OCI-LY7 (cell line): ENCODE results near the gene RFNG. TPM values are rescaled to one million over a fixed set of nuclear protein-coding genes. Genes with fewer than 3 reads are reported as not detected.

Source experiments
- BruUV-seq: library from RNA; stranded (reverse); fragments of 400-500 nt; replicated peaks from 2 replicates; lab custom pipeline; 2021; lab: Mats Ljungman, UMichigan
- CTCF ChIA-PET: fragments of 300-600 bp; sonication (Branson Sonifier 250); formaldehyde crosslinking; loops from one replicate; lab custom pipeline; 2022; ENCODE audit warnings: antibody characterized with exemption; ENCODE audit not compliant: unreplicated experiment; lab: Charles Lee
- POLR2A ChIA-PET: fragments of 300-600 bp; sonication (Branson Sonifier 250); formaldehyde crosslinking; loops from one replicate; lab custom pipeline; 2022; ENCODE audit warnings: antibody characterized with exemption; lab: Charles Lee
- DNase-seq: peaks from one replicate; pipeline ENCODE4 v3.0.0-alpha.2; 2015; ENCODE audit warnings: low spot score
- H2AFZ ChIP-seq: fragments of 200-600 bp; sonication (generic), shearing (Covaris generic); 2 replicates; pipeline ENCODE4 v1.6.1; 2014; ENCODE audit warnings: mild to moderate bottlenecking, antibody characterized with exemption, low read length, moderate library complexity
- H3K27ac ChIP-seq: fragments of 200-600 bp; sonication (generic); 2 replicates; pipeline ENCODE4 v1.5.1; 2014; ENCODE audit warnings: mixed run types, low read depth, mild to moderate bottlenecking, moderate library complexity, low read length, inconsistent platforms; ENCODE audit not compliant: poor library complexity, severe bottlenecking
- H3K36me3 ChIP-seq: fragments of 200-600 bp; sonication (generic); 2 replicates; pipeline ENCODE4 v1.6.1; 2014; ENCODE audit warnings: mild to moderate bottlenecking, antibody characterized with exemption, low read length, moderate library complexity, mixed read lengths; ENCODE audit not compliant: insufficient read depth
- H3K4me1 ChIP-seq: fragments of 200-600 bp; sonication (generic); 2 replicates; pipeline ENCODE4 v1.5.1; 2014; ENCODE audit warnings: mild to moderate bottlenecking, low read length; ENCODE audit not compliant: insufficient read depth, poor library complexity, severe bottlenecking
- H3K4me2 ChIP-seq: fragments of 200-600 bp; sonication (generic); 2 replicates; pipeline ENCODE4 v1.6.1; 2014; ENCODE audit warnings: mild to moderate bottlenecking, low read length
- H3K4me3 ChIP-seq: fragments of 200-600 bp; sonication (generic); 2 replicates; pipeline ENCODE4 v1.5.1; 2014; ENCODE audit warnings: mild to moderate bottlenecking, low read depth, low read length; ENCODE audit not compliant: poor library complexity, severe bottlenecking
- H3K79me2 ChIP-seq: fragments of 200-600 bp; sonication (generic); 2 replicates; pipeline ENCODE4 v1.6.1; 2016; ENCODE audit warnings: low read depth, mild to moderate bottlenecking, low read length, moderate library complexity, mixed read lengths; ENCODE audit not compliant: insufficient read depth
- H3K9me2 ChIP-seq: fragments of 200-600 bp; sonication (generic); 2 replicates; pipeline ENCODE4 v1.6.1; 2016; ENCODE audit warnings: mild to moderate bottlenecking, low read length, mixed read lengths; ENCODE audit not compliant: insufficient read depth
- H3K9me3 ChIP-seq: fragments of 200-600 bp; sonication (generic); 2 replicates; pipeline ENCODE4 v1.6.1; 2014; ENCODE audit warnings: mild to moderate bottlenecking, mixed run types, low read length, mixed read lengths
- H4K20me1 ChIP-seq: fragments of 200-600 bp; sonication (generic); 2 replicates; pipeline ENCODE4 v1.6.1; 2014; ENCODE audit warnings: mild to moderate bottlenecking, antibody characterized with exemption, low read length, moderate library complexity, mixed read lengths; ENCODE audit not compliant: insufficient read depth
- EZH2phosphoT487 ChIP-seq: fragments of 200-600 bp; sonication (generic); IDR thresholded peaks from 2 replicates; pipeline ENCODE4 v1.6.1; 2018; ENCODE audit warnings: low read depth, borderline replicate concordance, mild to moderate bottlenecking, mixed run types, antibody characterized with exemption, low read length, moderate library complexity, mixed read lengths
- intact Hi-C: fragments of 100-400 bp; cut with micrococcal nuclease; formaldehyde crosslinking; loops from one replicate; pipeline ENCODE4 v1.10.0; 2022; ENCODE audit not compliant: unreplicated experiment
- total RNA-seq, 2 experiments: library from RNA; depleted of rRNA in 1 of 2; stranded (reverse); fragments of >200 nt in 1 of 2; shearing (Covaris generic) in 1 of 2; gene quantifications; 2 replicates each; pipeline ENCODE4 v1.2.3, GENCODE V29; 2014 to 2022
- TF ChIP-seq, protein P1 (sequence below): fragments of 200-600 bp; sonication (generic); conservative IDR thresholded peaks from 2 replicates; pipeline ENCODE4 v1.5.1; 2014; ENCODE audit warnings: mild to moderate bottlenecking, antibody characterized with exemption, low read length, moderate library complexity, mixed read lengths

The RFNG gene
- total RNA-seq, 2 experiments from 2014 or later, result 47.3 to 59.4 TPM

- CTCF ChIA-PET, result no interaction called here
- no peak overlapping the region for H3K4me2 ChIP-seq
- H3K79me2 ChIP-seq, result no peaks in the 10 kb centered on the region
- no peak overlapping the region for H2AFZ ChIP-seq
- no peaks in the 10 kb centered on the region for H3K4me1 ChIP-seq
- no peak overlapping the region for H3K4me3 ChIP-seq
- H3K9me2 ChIP-seq, result no peaks in the 10 kb centered on the region
- peaks cover 8% of the 10 kb centered on the region; the same call in 1 of the 2 replicates for H3K36me3 ChIP-seq
- no peaks in the 10 kb centered on the region for H3K9me3 ChIP-seq
- DNase-seq, result no peak
- POLR2A ChIA-PET, result no interaction called here
- TF ChIP-seq, protein P1, sequence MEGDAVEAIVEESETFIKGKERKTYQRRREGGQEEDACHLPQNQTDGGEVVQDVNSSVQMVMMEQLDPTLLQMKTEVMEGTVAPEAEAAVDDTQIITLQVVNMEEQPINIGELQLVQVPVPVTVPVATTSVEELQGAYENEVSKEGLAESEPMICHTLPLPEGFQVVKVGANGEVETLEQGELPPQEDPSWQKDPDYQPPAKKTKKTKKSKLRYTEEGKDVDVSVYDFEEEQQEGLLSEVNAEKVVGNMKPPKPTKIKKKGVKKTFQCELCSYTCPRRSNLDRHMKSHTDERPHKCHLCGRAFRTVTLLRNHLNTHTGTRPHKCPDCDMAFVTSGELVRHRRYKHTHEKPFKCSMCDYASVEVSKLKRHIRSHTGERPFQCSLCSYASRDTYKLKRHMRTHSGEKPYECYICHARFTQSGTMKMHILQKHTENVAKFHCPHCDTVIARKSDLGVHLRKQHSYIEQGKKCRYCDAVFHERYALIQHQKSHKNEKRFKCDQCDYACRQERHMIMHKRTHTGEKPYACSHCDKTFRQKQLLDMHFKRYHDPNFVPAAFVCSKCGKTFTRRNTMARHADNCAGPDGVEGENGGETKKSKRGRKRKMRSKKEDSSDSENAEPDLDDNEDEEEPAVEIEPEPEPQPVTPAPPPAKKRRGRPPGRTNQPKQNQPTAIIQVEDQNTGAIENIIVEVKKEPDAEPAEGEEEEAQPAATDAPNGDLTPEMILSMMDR, result no peak
- no peak overlapping the region for H3K27ac ChIP-seq
- H4K20me1 ChIP-seq, result no peaks in the 10 kb centered on the region
- BruUV-seq, result no TSS peak
- intact Hi-C loops, result no loop called here
Observed at GRCh38 chr17:81998691-81999438, 52.7 kb downstream of the RFNG start.

- Histone ChIP-seq H3K4me3 (no peak overlapping the region), H3K4me2 (no peak overlapping the region), H3K79me2 (no peaks in the 10 kb centered on the region), H3K9me2 (no peaks in the 10 kb centered on the region), H3K27ac (no peak overlapping the region), H3K36me3 (peaks cover 8% of the 10 kb centered on the region; the same call in 1 of the 2 replicates), H2AFZ (no peak overlapping the region), H4K20me1 (no peaks in the 10 kb centered on the region), H3K4me1 (no peaks in the 10 kb centered on the region), H3K9me3 (no peaks in the 10 kb centered on the region)
- no peak for DNase-seq
- no TSS peak for BruUV-seq
- POLR2A ChIA-PET, result no interaction called here
- no peak for TF ChIP-seq EZH2phosphoT487
- TF ChIP-seq, protein P1, result no peak
- intact Hi-C loops, result no loop called here
- CTCF ChIA-PET, result no interaction called here
Observed at GRCh38 chr17:81998212-81998611, 53.4 kb downstream of the RFNG start.

Other genes with a start within 250 kb of the RFNG start
- gene GCGR, start 247.7 kb downstream of the RFNG start, total RNA-seq (2014; rRNA removed; shearing (Covaris generic)), result not detected in 2 replicates
- gene GCGR, start 247.7 kb downstream of the RFNG start, total RNA-seq (2022), result not detected in 2 replicates
- 249 and 288 TPM in 2 replicates for gene MCRIP1, start 218.5 kb downstream of the RFNG start, total RNA-seq (2014; rRNA removed; shearing (Covaris generic))
- 170 and 180 TPM in 2 replicates for gene MCRIP1, start 218.5 kb downstream of the RFNG start, total RNA-seq (2022)
- gene PPP1R27, start 216.8 kb downstream of the RFNG start, total RNA-seq (2014; rRNA removed; shearing (Covaris generic)), result not detected in 2 replicates
- gene PPP1R27, start 216.8 kb downstream of the RFNG start, total RNA-seq (2022), result not detected in 2 replicates
- 388 and 393 TPM in 2 replicates for gene P4HB, start 191.3 kb downstream of the RFNG start, total RNA-seq (2014; rRNA removed; shearing (Covaris generic))
- 502 and 577 TPM in 2 replicates for gene P4HB, start 191.3 kb downstream of the RFNG start, total RNA-seq (2022)
- gene ARHGDIA, start 180.5 kb downstream of the RFNG start, total RNA-seq (2014; rRNA removed; shearing (Covaris generic)), result 233 and 265 TPM in 2 replicates
- 663 and 715 TPM in 2 replicates for gene ARHGDIA, start 180.5 kb downstream of the RFNG start, total RNA-seq (2022)
- 474 and 621 TPM in 2 replicates for gene ALYREF, start 160.2 kb downstream of the RFNG start, total RNA-seq (2014; rRNA removed; shearing (Covaris generic))
- 377 and 431 TPM in 2 replicates for gene ALYREF, start 160.2 kb downstream of the RFNG start, total RNA-seq (2022)
- 265 and 315 TPM in 2 replicates for gene ANAPC11, start 160.1 kb downstream of the RFNG start, total RNA-seq (2014; rRNA removed; shearing (Covaris generic))
- 225 and 227 TPM in 2 replicates for gene ANAPC11, start 160.1 kb downstream of the RFNG start, total RNA-seq (2022)
- 3.2 and 3.9 TPM in 2 replicates for gene NPB, start 149.6 kb downstream of the RFNG start, total RNA-seq (2014; rRNA removed; shearing (Covaris generic))
- 2.5 and 2.8 TPM in 2 replicates for gene NPB, start 149.6 kb downstream of the RFNG start, total RNA-seq (2022)
- 70.1 and 70.4 TPM in 2 replicates for gene PCYT2, start 140.4 kb downstream of the RFNG start, total RNA-seq (2014; rRNA removed; shearing (Covaris generic))
- 104 and 108 TPM in 2 replicates for gene PCYT2, start 140.4 kb downstream of the RFNG start, total RNA-seq (2022)
- gene SIRT7, start 133.6 kb downstream of the RFNG start, total RNA-seq (2014; rRNA removed; shearing (Covaris generic)), result 43.3 and 49.1 TPM in 2 replicates
- 57.6 and 69.3 TPM in 2 replicates for gene SIRT7, start 133.6 kb downstream of the RFNG start, total RNA-seq (2022)
- 16.9 and 22.7 TPM in 2 replicates for gene MAFG, start 124.1 kb downstream of the RFNG start, total RNA-seq (2014; rRNA removed; shearing (Covaris generic))
- 30.1 and 33.6 TPM in 2 replicates for gene MAFG, start 124.1 kb downstream of the RFNG start, total RNA-seq (2022)
- 211 and 239 TPM in 2 replicates for gene PYCR1, start 114.5 kb downstream of the RFNG start, total RNA-seq (2014; rRNA removed; shearing (Covaris generic))
- gene PYCR1, start 114.5 kb downstream of the RFNG start, total RNA-seq (2022), result 165 and 173 TPM in 2 replicates
- 0.19 TPM in 1 of 2 replicates, not detected in the other for gene MYADML2, start 104.6 kb downstream of the RFNG start, total RNA-seq (2014; rRNA removed; shearing (Covaris generic))
- not detected in 2 replicates for gene MYADML2, start 104.6 kb downstream of the RFNG start, total RNA-seq (2022)
- 3.6 and 4.4 TPM in 2 replicates for gene NOTUM, start 90.6 kb downstream of the RFNG start, total RNA-seq (2014; rRNA removed; shearing (Covaris generic))
- gene NOTUM, start 90.6 kb downstream of the RFNG start, total RNA-seq (2022), result 0.88 and 1.9 TPM in 2 replicates
- 66.7 and 89.1 TPM in 2 replicates for gene ASPSCR1, start 74.2 kb downstream of the RFNG start, total RNA-seq (2014; rRNA removed; shearing (Covaris generic))
- 77.8 and 81.8 TPM in 2 replicates for gene ASPSCR1, start 74.2 kb downstream of the RFNG start, total RNA-seq (2022)
- gene CENPX, start 28.9 kb downstream of the RFNG start, total RNA-seq (2014; rRNA removed; shearing (Covaris generic)), result 249 and 251 TPM in 2 replicates
- gene CENPX, start 28.9 kb downstream of the RFNG start, total RNA-seq (2022), result 107 and 130 TPM in 2 replicates
- gene LRRC45, start 28.5 kb downstream of the RFNG start, total RNA-seq (2014; rRNA removed; shearing (Covaris generic)), result 52.0 and 62.6 TPM in 2 replicates
- 40.9 and 41.2 TPM in 2 replicates for gene LRRC45, start 28.5 kb downstream of the RFNG start, total RNA-seq (2022)
- gene RAC3, start 20.1 kb downstream of the RFNG start, total RNA-seq (2014; rRNA removed; shearing (Covaris generic)), result 15.7 and 24.4 TPM in 2 replicates
- 15.1 and 16.4 TPM in 2 replicates for gene RAC3, start 20.1 kb downstream of the RFNG start, total RNA-seq (2022)
- gene DCXR, start 14.1 kb downstream of the RFNG start, total RNA-seq (2014; rRNA removed; shearing (Covaris generic)), result 138 and 147 TPM in 2 replicates
- gene DCXR, start 14.1 kb downstream of the RFNG start, total RNA-seq (2022), result 132 and 138 TPM in 2 replicates
- gene GPS1, start 87 bp upstream of the RFNG start, total RNA-seq (2014; rRNA removed; shearing (Covaris generic)), result 137 and 169 TPM in 2 replicates
- gene GPS1, start 87 bp upstream of the RFNG start, total RNA-seq (2022), result 123 and 133 TPM in 2 replicates
- gene DUS1L, start 14.0 kb upstream of the RFNG start, total RNA-seq (2014; rRNA removed; shearing (Covaris generic)), result 374 and 388 TPM in 2 replicates
- gene DUS1L, start 14.0 kb upstream of the RFNG start, total RNA-seq (2022), result 300 and 320 TPM in 2 replicates
- 94.4 and 111 TPM in 2 replicates for gene FASN, start 46.4 kb upstream of the RFNG start, total RNA-seq (2014; rRNA removed; shearing (Covaris generic))
- 299 and 364 TPM in 2 replicates for gene FASN, start 46.4 kb upstream of the RFNG start, total RNA-seq (2022)
- 30.7 and 34.5 TPM in 2 replicates for gene CCDC57, start 161.0 kb upstream of the RFNG start, total RNA-seq (2014; rRNA removed; shearing (Covaris generic))
- 56.1 and 58.7 TPM in 2 replicates for gene CCDC57, start 161.0 kb upstream of the RFNG start, total RNA-seq (2022)
- gene SLC16A3, start 177.2 kb upstream of the RFNG start, total RNA-seq (2014; rRNA removed; shearing (Covaris generic)), result 10.1 and 21.6 TPM in 2 replicates
- 28.3 and 55.0 TPM in 2 replicates for gene SLC16A3, start 177.2 kb upstream of the RFNG start, total RNA-seq (2022)
- gene CSNK1D, start 221.9 kb upstream of the RFNG start, total RNA-seq (2014; rRNA removed; shearing (Covaris generic)), result 39.7 and 53.0 TPM in 2 replicates
- 170 and 181 TPM in 2 replicates for gene CSNK1D, start 221.9 kb upstream of the RFNG start, total RNA-seq (2022)